ENCODE data around the gene SLC9A3. TPM values are rescaled to one million over a fixed set of nuclear protein-coding genes. Genes with fewer than 3 reads are reported as not detected.

SLC9A3 gene
- total RNA-seq, 1 experiment from 2014 or later, result 1.5 TPM

- ChIA-PET RAD21 (ENCODE audit: low non-redundant PET in 1 of 2, low total read pairs in 2 of 2, uncharacterized antibody in 2 of 2, unreplicated experiment in 2 of 2) (no interaction called here), POLR2A (no interaction called here), CTCF (no interaction called here)
- Histone ChIP-seq H3K9me3 (ENCODE audit: control insufficient read depth in 1 of 2, insufficient read depth in 1 of 2, low read depth in 1 of 2, low read length in 2 of 2) (no peaks in the 10 kb centered on the region), H3K4me3 (replicated peaks in 1 of 2; ENCODE audit: low read depth in 1 of 2, low read length in 2 of 2) (no peak overlapping the region), H3K27me3 (ENCODE audit: insufficient read depth, low read length) (0 out of 2 replicates have a peak, but pooled peaks cover 8% of the 10 kb centered on the region), H3K4me1 (ENCODE audit: control insufficient read depth in 1 of 2, insufficient read depth in 2 of 2, low read length in 2 of 2) (no peaks in the 10 kb centered on the region), H3K27ac (ENCODE audit: low read depth, low read length) (no peak overlapping the region), H4K20me1 (ENCODE audit: insufficient read depth) (no peaks in the 10 kb centered on the region), H3K36me3 (ENCODE audit: control insufficient read depth in 1 of 2, insufficient read depth in 2 of 2, low read length in 2 of 2) (no peaks in the 10 kb centered on the region), H3K9me2 (ENCODE audit: insufficient read depth) (no peaks in the 10 kb centered on the region), H2AFZ (ENCODE audit: low read depth, low read length, poor library complexity, severe bottlenecking) (no peak overlapping the region), H3K79me2 (ENCODE audit: insufficient read depth, low read length) (no peaks in the 10 kb centered on the region), H3K9ac (ENCODE audit: low read length) (no peak overlapping the region), H3K4me2 (ENCODE audit: low read length) (no peak overlapping the region)
- DNase-seq (ENCODE audit: low read depth, low spot score), result no peak
- TF ChIP-seq CEBPB (IDR thresholded peaks at IDR 0.05; ENCODE audit: low read depth) (no peak), FOSL1 (IDR thresholded peaks at IDR 0.05; ENCODE audit: low read depth) (no peak), POLR2A (IDR thresholded peaks at IDR 0.05; ENCODE audit: borderline replicate concordance, extremely low read depth, insufficient read depth, insufficient read length) (no peak), EGR1 (IDR thresholded peaks at IDR 0.05; ENCODE audit: low read depth) (no peak), ZFX (IDR thresholded peaks at IDR 0.05) (no peak), MAX (IDR thresholded peaks at IDR 0.05) (no peak), TCF7L2 (IDR thresholded peaks at IDR 0.05; ENCODE audit: borderline replicate concordance, extremely low read depth, insufficient read depth, insufficient read length) (no peak), REST (IDR thresholded peaks at IDR 0.05; ENCODE audit: low read depth) (no peak), JUND (IDR thresholded peaks at IDR 0.05) (no peak), SP1 (IDR thresholded peaks at IDR 0.05; ENCODE audit: low read depth) (no peak), SRF (IDR thresholded peaks at IDR 0.05; ENCODE audit: low read depth) (no peak)
- 0 out of 2 replicates have a peak, but pooled peaks have one; percentile 11 for ATAC-seq
- BruUV-seq (replicated peaks), result no TSS peak
- intact Hi-C loops (cut with micrococcal nuclease), result no loop called here
These were observed 20.6 kb upstream of the SLC9A3 start for GRCh38 chr5:544675-545355.
